A172 (cell line): ENCODE data around the gene LAMA3. TPM values are rescaled to one million over a fixed set of nuclear protein-coding genes. Genes with fewer than 3 reads are reported as not detected.
A peak's percentile ranks its signal among the peaks of the same experiment; 100 is the strongest.
"Not testable (repeated sequence)": the region's sequence is repeated elsewhere in the genome, so short reads cannot be mapped to it uniquely, and the experiment has no call there.

ENCODE experiments used
- DNase-seq: peaks from one replicate; pipeline ENCODE4 v3.0.0-alpha.2; 2015; ENCODE audit warnings: low spot score
- total RNA-seq: library from RNA; depleted of rRNA; stranded (reverse); fragments of >200 nt; shearing (Covaris generic); gene quantifications from 2 replicates; pipeline ENCODE4 v1.2.3, GENCODE V29; 2014

LAMA3 gene
- total RNA-seq, 1 experiment from 2014 or later = 2.7 TPM

- DNase-seq = no peak
Observed at GRCh38 chr18:23704806-23705205, 15.6 kb downstream of the LAMA3 start.

GRCh38 chr18:23706971-23707640 lies 17.9 kb downstream of the LAMA3 start:
- DNase-seq = no peak

- DNase-seq = peak; percentile 80
Observed at GRCh38 chr18:23710068-23710527, 20.8 kb downstream of the LAMA3 start.

- no peak for DNase-seq
Observed at GRCh38 chr18:23710946-23711345, 21.7 kb downstream of the LAMA3 start.

GRCh38 chr18:23711426-23711825 lies 22.2 kb downstream of the LAMA3 start:
- no peak for DNase-seq

GRCh38 chr18:23712445-23712844 lies 23.2 kb downstream of the LAMA3 start:
- no peak for DNase-seq

- DNase-seq = no peak
Observed at GRCh38 chr18:23714576-23714975, 25.3 kb downstream of the LAMA3 start.

- not testable (repeated sequence) for DNase-seq
Observed at GRCh38 chr18:23716079-23716478, 26.8 kb downstream of the LAMA3 start.

- peak; percentile 70 for DNase-seq
Observed at GRCh38 chr18:23716516-23716915, 27.3 kb downstream of the LAMA3 start.

GRCh38 chr18:23716966-23717365 lies 27.7 kb downstream of the LAMA3 start:
- no peak for DNase-seq

GRCh38 chr18:23718243-23718720 lies 29.0 kb downstream of the LAMA3 start:
- peak; percentile 71 for DNase-seq

GRCh38 chr18:23718731-23719130 lies 29.5 kb downstream of the LAMA3 start:
- no peak for DNase-seq

- peak; percentile 99 for DNase-seq
Observed at GRCh38 chr18:23719634-23720201, 30.5 kb downstream of the LAMA3 start.

- no peak for DNase-seq
Observed at GRCh38 chr18:23721696-23722480, 32.6 kb downstream of the LAMA3 start.

GRCh38 chr18:23722646-23723045 lies 33.4 kb downstream of the LAMA3 start:
- no peak for DNase-seq

- no peak for DNase-seq
Observed at GRCh38 chr18:23723121-23723520, 33.9 kb downstream of the LAMA3 start.

- no peak for DNase-seq
Observed at GRCh38 chr18:23724681-23725080, 35.4 kb downstream of the LAMA3 start.

- DNase-seq = no peak
Observed at GRCh38 chr18:23725351-23725750, 36.1 kb downstream of the LAMA3 start.

GRCh38 chr18:23725827-23726661 lies 36.8 kb downstream of the LAMA3 start:
- no peak for DNase-seq

GRCh38 chr18:23727707-23728493 lies 38.6 kb downstream of the LAMA3 start:
- DNase-seq = no peak

- no peak for DNase-seq
Observed at GRCh38 chr18:23730857-23731256, 41.6 kb downstream of the LAMA3 start.
